GM12864 (cell line): ENCODE results near the gene NODAL.

Source experiments
- DNase-seq: peaks from one replicate; pipeline ENCODE4 v3.0.0-alpha.2; 2011; ENCODE audit warnings: low read depth
- H3K4me3 ChIP-seq: 2 replicates; pipeline ENCODE4 v1.5.1; 2011; ENCODE audit warnings: mild to moderate bottlenecking, low read depth, low read length, control low read depth
- CTCF ChIP-seq: IDR thresholded peaks from 2 replicates; pipeline ENCODE4 v1.5.1; 2011; ENCODE audit warnings: low read depth, mild to moderate bottlenecking, moderate library complexity, low read length, control low read depth, inconsistent platforms; ENCODE audit errors: missing control alignments

NODAL gene

GRCh38 chr10:70430493-70431445 is 10.7 kb downstream of the NODAL start:
- no peak overlapping the region for H3K4me3 ChIP-seq
- TF ChIP-seq CTCF = no peak
- DNase-seq = no peak

GRCh38 chr10:70426823-70427222 is 14.7 kb downstream of the NODAL start:
- H3K4me3 ChIP-seq = no peak overlapping the region
- no peak for DNase-seq
- TF ChIP-seq CTCF = no peak

GRCh38 chr10:70425096-70425495 is 16.4 kb downstream of the NODAL start:
- DNase-seq = no peak
- no peak for TF ChIP-seq CTCF

GRCh38 chr10:70424320-70424719 is 17.2 kb downstream of the NODAL start:
- no peak for TF ChIP-seq CTCF

More at GRCh38 chr10:70425096-70425495, 16.4 kb downstream of the NODAL start:
- no peak overlapping the region for H3K4me3 ChIP-seq

GRCh38 chr10:70418713-70419112 is 22.8 kb downstream of the NODAL start:
- TF ChIP-seq CTCF = no peak
- no peak for DNase-seq

More at GRCh38 chr10:70424320-70424719, 17.2 kb downstream of the NODAL start:
- DNase-seq = no peak
- H3K4me3 ChIP-seq = no peak overlapping the region

GRCh38 chr10:70418229-70418628 is 23.3 kb downstream of the NODAL start:
- no peak for DNase-seq
- no peak overlapping the region for H3K4me3 ChIP-seq
- TF ChIP-seq CTCF = no peak

More at GRCh38 chr10:70418713-70419112, 22.8 kb downstream of the NODAL start:
- H3K4me3 ChIP-seq = no peak overlapping the region
